K562 (cell line): ENCODE data around the gene PHKB. TPM values are rescaled to one million over a fixed set of nuclear protein-coding genes. Genes with fewer than 3 reads are reported as not detected.

Experiments used
- ATAC-seq: fragments of 200-7000 bp; cut with Tn5 transposase; 3 replicates; pipeline ENCODE4 v1.9.1; 2020; ENCODE audit warnings: moderate library complexity
- BruUV-seq: library from RNA; stranded (reverse); fragments of 400-500 nt; replicated peaks from 2 replicates; lab custom pipeline; 2021; lab: Mats Ljungman, UMichigan
- CTCF ChIA-PET: fragments of 300-600 bp; formaldehyde crosslinking; extraction: SDS; loops from one replicate; lab custom pipeline; 2021; ENCODE audit warnings: low intra/inter-chr PET ratio; lab: Yijun Ruan, JAX
- POLR2A ChIA-PET: fragments of 300-600, 350-650 bp; sonication (Branson Sonifier 250); formaldehyde crosslinking; extraction: SDS; loops from one replicate; lab custom pipeline; 2021; ENCODE audit warnings: antibody characterized with exemption, inconsistent platforms; lab: Yijun Ruan, JAX
- DNase-seq, 4 experiments: peaks; one replicate each; pipeline versions ENCODE4 v3.0.0 to v3.0.0-alpha.2; 2011 to 2018; ENCODE audit warnings: low spot score in 3 of 4, mixed read lengths in 3 of 4; ENCODE audit errors: extremely low read depth in 1 of 4
- FAIRE-seq: peaks from 2 replicates; lab custom pipeline; 2011; peaks lifted over from hg19 to GRCh38; lab: Jason Lieb, UNC
- H2AFZ ChIP-seq: 2 replicates; pipeline ENCODE4 v1.6.0; 2011; ENCODE audit warnings: low read depth, low read length, control low read depth, inconsistent platforms
- H3K27ac ChIP-seq: fragments of 200-600 bp; 3 replicates; pipeline ENCODE4 v1.8.0; 2011; ENCODE audit warnings: low read depth, mild to moderate bottlenecking, control low read depth, inconsistent platforms, low read length, moderate library complexity, mixed read lengths; ENCODE audit errors: extremely low read depth
- H3K27me3 ChIP-seq, 2 experiments: fragments of 300-600 bp in 1 of 2; 2 replicates in 1 of 2; 3 replicates in 1 of 2; pipeline versions ENCODE4 v1.6.0 to v1.8.0; 2011; ENCODE audit warnings: inconsistent platforms in 2 of 2, low read length in 2 of 2, mild to moderate bottlenecking in 1 of 2, mixed read lengths in 1 of 2, moderate library complexity in 1 of 2; ENCODE audit not compliant: control insufficient read depth in 2 of 2, insufficient read depth in 2 of 2
- H3K36me3 ChIP-seq: fragments of 300-600 bp; 3 replicates; pipeline ENCODE4 v1.8.0; 2011; ENCODE audit warnings: mild to moderate bottlenecking, low read length, inconsistent platforms; ENCODE audit not compliant: control insufficient read depth, insufficient read depth
- H3K4me1 ChIP-seq, 2 experiments: fragments of 200-600 bp in 1 of 2; replicated peaks in 1 of 2; 2 replicates in 1 of 2; 3 replicates in 1 of 2; pipeline versions ENCODE4 v1.5.1 to v1.8.0; 2011; ENCODE audit warnings: inconsistent platforms in 2 of 2, low read length in 2 of 2, mild to moderate bottlenecking in 1 of 2, mixed read lengths in 1 of 2, moderate library complexity in 1 of 2; ENCODE audit not compliant: control insufficient read depth in 2 of 2, insufficient read depth in 2 of 2
- H3K4me2 ChIP-seq: 2 replicates; pipeline ENCODE4 v1.6.1; 2011; ENCODE audit warnings: low read length, control low read depth, inconsistent platforms, mixed read lengths; ENCODE audit not compliant: insufficient read depth
- H3K4me3 ChIP-seq: fragments of 200-600 bp; sonication (generic), shearing (Covaris generic); 2 replicates; pipeline ENCODE4 v1.5.1; 2016; ENCODE audit warnings: control low read depth, inconsistent platforms
- H3K79me2 ChIP-seq: fragments of 200-600 bp; 3 replicates; pipeline ENCODE4 v1.8.0; 2011; ENCODE audit warnings: low read length, inconsistent platforms; ENCODE audit not compliant: control insufficient read depth, insufficient read depth
- H3K9ac ChIP-seq, 2 experiments: 2 replicates each; pipeline versions ENCODE4 v1.6.0 to v1.6.1; 2011; ENCODE audit warnings: low read depth in 2 of 2, low read length in 2 of 2, control low read depth in 1 of 2, inconsistent platforms in 1 of 2, mild to moderate bottlenecking in 1 of 2, mixed read lengths in 1 of 2; ENCODE audit not compliant: insufficient read depth in 1 of 2
- H3K9me1 ChIP-seq: one replicate; pipeline ENCODE4 v1.6.0; 2011; ENCODE audit warnings: inconsistent platforms, mild to moderate bottlenecking, low read length, moderate library complexity; ENCODE audit not compliant: control insufficient read depth, insufficient read depth
- H3K9me3 ChIP-seq: replicated peaks from 2 replicates; pipeline ENCODE4 v1.5.1; 2011; ENCODE audit warnings: low read depth, low read length, inconsistent platforms; ENCODE audit not compliant: control insufficient read depth, insufficient read depth
- H4K20me1 ChIP-seq: replicated peaks from 2 replicates; pipeline ENCODE4 v1.6.1; 2011; ENCODE audit warnings: low read length, inconsistent platforms, mixed read lengths; ENCODE audit not compliant: control insufficient read depth, insufficient read depth
- CGGBP1 ChIP-seq: fragments of 250-450 bp; sonication (Bioruptor Pico); IDR thresholded peaks from 2 replicates; pipeline ENCODE4 v1.9.0; 2021; ENCODE audit warnings: mild to moderate bottlenecking
- CTBP1 ChIP-seq: fragments of 450-650 bp; IDR thresholded peaks from 2 replicates; pipeline ENCODE4 v1.6.1; 2016; ENCODE audit warnings: borderline replicate concordance
- E4F1 ChIP-seq: fragments of 250-450 bp; sonication (Bioruptor Pico); IDR thresholded peaks from 2 replicates; pipeline ENCODE4 v1.5.0; 2021; ENCODE audit warnings: mild to moderate bottlenecking, borderline replicate concordance
- GATAD2B ChIP-seq: fragments of 450-650 bp; IDR thresholded peaks from 2 replicates; pipeline ENCODE4 v1.6.1; 2017; ENCODE audit warnings: mild to moderate bottlenecking, borderline replicate concordance
- KAT8 ChIP-seq: fragments of 450-650 bp; IDR thresholded peaks from 2 replicates; pipeline ENCODE4 v1.6.1; 2016; ENCODE audit warnings: low read depth, mild to moderate bottlenecking
- KDM1A ChIP-seq, 2 experiments: fragments of 450-650 bp; IDR thresholded peaks; 2 replicates each; pipeline ENCODE4 v1.6.1; 2016; ENCODE audit warnings: mild to moderate bottlenecking in 2 of 2
- KLF13 ChIP-seq: fragments of 450-650 bp; IDR thresholded peaks from 2 replicates; pipeline ENCODE4 v1.6.1; 2016; ENCODE audit warnings: missing genetic modification characterization, low read depth, mild to moderate bottlenecking, missing compliant biosample characterization, moderate library complexity, borderline replicate concordance
- MYBL2 ChIP-seq, 2 experiments: fragments of 450-650 bp in 1 of 2; sonication (generic) in 1 of 2; formaldehyde crosslinking in 1 of 2; IDR thresholded peaks; 2 replicates each; pipeline versions ENCODE4 v1.6.1 to v1.8.1; 2017 to 2022; ENCODE audit warnings: borderline replicate concordance in 1 of 2, inconsistent platforms in 1 of 2, low read depth in 1 of 2, mild to moderate bottlenecking in 1 of 2, missing genetic modification reagents in 1 of 2, moderate library complexity in 1 of 2
- RCOR1 ChIP-seq, 2 experiments: IDR thresholded peaks; 2 replicates each; pipeline ENCODE4 v1.6.1; 2012; ENCODE audit warnings: low read depth in 2 of 2, low read length in 2 of 2, borderline replicate concordance in 1 of 2, improper control_type of control experiment in 1 of 2
- SIN3B ChIP-seq: fragments of 450-650 bp; IDR thresholded peaks from 2 replicates; pipeline ENCODE4 v1.6.1; 2017; ENCODE audit warnings: low read depth, mild to moderate bottlenecking, moderate library complexity
- SMARCA4 ChIP-seq: fragments of 450-650 bp; IDR thresholded peaks from 2 replicates; pipeline ENCODE4 v1.6.1; 2016
- TBL1XR1 ChIP-seq, 2 experiments: IDR thresholded peaks; 2 replicates each; pipeline ENCODE4 v1.6.1; 2012; ENCODE audit warnings: improper control_type of control experiment in 2 of 2, low read length in 2 of 2, mild to moderate bottlenecking in 1 of 2
- TBP ChIP-seq: optimal IDR thresholded peaks from 2 replicates; pipeline ENCODE3; 2011; ENCODE audit warnings: low read depth, low read length, improper control_type of control experiment
- TCF3 ChIP-seq: sonication (generic); formaldehyde crosslinking; IDR thresholded peaks from 2 replicates; pipeline ENCODE4 v1.4.0; 2020; ENCODE audit warnings: mild to moderate bottlenecking, missing genetic modification reagents
- THAP12 ChIP-seq: fragments of 250-450 bp; sonication (Bioruptor Pico); IDR thresholded peaks from 2 replicates; pipeline ENCODE4 v1.9.0; 2021; ENCODE audit warnings: mild to moderate bottlenecking, inconsistent platforms
- ZC3H8 ChIP-seq: fragments of 450-650 bp; IDR thresholded peaks from 2 replicates; pipeline ENCODE4 v1.6.1; 2017
- WGBS: fragments of 100-300 bp; shearing (Covaris generic); methylation state at CpG from one replicate; pipeline ENCODE4 v1.1.6; 2016; ENCODE audit warnings: low coverage, mixed read lengths; ENCODE audit not compliant: insufficient coverage; ENCODE audit errors: missing lambda C conversion rate; 5-methylcytosine and 5-hydroxymethylcytosine counted together
- in situ Hi-C: fragments of 300-500 bp; cut with MboI; formaldehyde crosslinking; loops from 4 replicates; pipeline ENCODE4 v1.15.0; 2018; ENCODE audit warnings: inconsistent platforms, mixed read lengths
- intact Hi-C: fragments of 100-400 bp; cut with micrococcal nuclease; formaldehyde crosslinking; loops from 2 replicates; pipeline ENCODE4 v1.14.2; 2022
- polyA plus RNA-seq, 8 experiments: library from polyadenylated mRNA; depleted of rRNA in 4 of 8; stranded (reverse) in 5 of 8; unstranded in 3 of 8; fragments of >200 nt; fragmentation: Nextera tagmentation in 2 of 8; fragmentation: Illumina TruSeq in 1 of 8; extraction: Ambion mirVana in 2 of 8; extraction: Trizol in 1 of 8; gene quantifications; 2 replicates each; pipeline versions ENCODE4 v1.2.1 to v1.2.3, GENCODE V29; 2011 to 2014; ENCODE audit warnings: inconsistent platforms in 1 of 8, missing spikeins in 1 of 8
- total RNA-seq, 7 experiments: library from RNA; depleted of rRNA in 6 of 7; stranded (reverse); fragments of >200 nt in 6 of 7; fragmentation: Illumina TruSeq in 2 of 7; extraction: Trizol in 2 of 7; gene quantifications; 2 replicates each; pipeline versions ENCODE4 v1.2.1 to v1.2.3, GENCODE V29; 2011 to 2021; ENCODE audit warnings: low replicate concordance in 1 of 7

PHKB gene
- total and polyA plus RNA-seq, 9 of the 15 experiments (the other 6 are each of a cell fraction or from before 2014, with no cell fraction given) = 24.7 to 92.3 (median 67.0) TPM

GRCh38 chr16:47492428-47493377, 31.6 kb downstream of the PHKB start:
- Histone ChIP-seq H3K9me1 (no peaks in the 10 kb centered on the region), H3K9ac (peak overlapping the region in 1 of 2 experiments; percentile 52; a peak in 2 of 4 replicates), H3K9me3 (peaks cover 16% of the 10 kb centered on the region), H3K4me1 (peaks cover 4 to 30% of the 10 kb centered on the region in 2 experiments), H3K4me3 (no peak overlapping the region), H3K79me2 (peaks cover 94% of the 10 kb centered on the region), H3K27ac (peak overlapping the region; percentile 86), H4K20me1 (no peaks in the 10 kb centered on the region), H3K36me3 (peaks cover 17% of the 10 kb centered on the region), H2AFZ (peak overlapping the region; percentile 56; the same call in 1 of the 2 replicates), H3K27me3 (no peaks in the 10 kb centered on the region), H3K4me2 (peak overlapping the region; percentile 65)
- CTCF ChIA-PET = no interaction called here
- TSS peak; percentile 57 for BruUV-seq
- POLR2A ChIA-PET = interaction anchor here (0.7 to 2.0 kb wide), 8 partner anchors 12 to 94 kb away, joined by 3 to 5 read pairs (median 3); partner anchors contain the start of genes ITFG1 and PHKB
- intact Hi-C loops = loop anchor here (2.0 kb wide), 1 partner anchor 30 kb away; no protein-coding TSS in a partner anchor
- FAIRE-seq (peak; percentile 98), DNase-seq (peak; percentile 57 to 92 (median 72)), ATAC-seq (peak; percentile 100)
- 48% methylated on average over 10 of the region's 10 CpGs for WGBS
- in situ Hi-C loops = no loop called here
- no peak for TF ChIP-seq TBL1XR1 (IDR thresholded peaks at IDR 0.05; ENCODE audit: low read length in 2 of 2)
- TF ChIP-seq THAP12 (CRISPR knock-in tag) = no peak
- no peak for TF ChIP-seq TCF3 (CRISPR knock-in tag)
- no peak for TF ChIP-seq E4F1 (CRISPR knock-in tag)
- no peak for TF ChIP-seq SIN3B
- no peak for TF ChIP-seq CGGBP1
- no peak for TF ChIP-seq KAT8
- TF ChIP-seq GATAD2B = peak; percentile 35; the same call in 1 of the 2 replicates
- TF ChIP-seq ZC3H8 = no peak
- TF ChIP-seq TBP = peak; percentile 69
- no peak for TF ChIP-seq KLF13
- peak in 1 of 2 experiments; percentile 49; a peak in 1 of 4 replicates for TF ChIP-seq RCOR1 (IDR thresholded peaks at IDR 0.05; ENCODE audit: borderline replicate concordance in 1 of 2, low read depth in 2 of 2, low read length in 2 of 2)
- 0 out of 4 replicates have a peak, but pooled peaks of 1 of the 2 experiments have one; percentile 11 for TF ChIP-seq KDM1A (IDR thresholded peaks at IDR 0.05)
- TF ChIP-seq SMARCA4 = peak; percentile 37; the same call in 1 of the 2 replicates
- peak; percentile 57; the same call in 1 of the 2 replicates for TF ChIP-seq MYBL2 (IDR thresholded peaks at IDR 0.05; ENCODE audit: low read depth)
- TF ChIP-seq MYBL2 (CRISPR knock-in tag; IDR thresholded peaks at IDR 0.05; ENCODE audit: borderline replicate concordance) = no peak
- 0 out of 2 replicates have a peak, but pooled peaks have one; percentile 53 for TF ChIP-seq CTBP1
